Astrocyte of the cerebellum (primary cell): ENCODE measurements around the gene OPRL1.

Source experiments
- DNase-seq: peaks from one replicate; pipeline ENCODE4 v3.0.0-alpha.2; 2011; ENCODE audit warnings: low read depth
- H3K4me3 ChIP-seq: 2 replicates; pipeline ENCODE4 v1.5.1; 2011; ENCODE audit warnings: mild to moderate bottlenecking, low read depth, low read length, moderate library complexity
- in situ Hi-C: cut with HindIII; loops from 2 replicates; pipeline ENCODE4 v1.10.0; 2017; ENCODE audit warnings: low sequenced_read_pairs
- TF ChIP-seq, protein P1 (sequence below): IDR thresholded peaks from 2 replicates; pipeline ENCODE4 v1.5.1; 2012; ENCODE audit warnings: low read length, low read depth, moderate library complexity, mild to moderate bottlenecking; ENCODE audit errors: missing control alignments

The OPRL1 gene

DNA sequence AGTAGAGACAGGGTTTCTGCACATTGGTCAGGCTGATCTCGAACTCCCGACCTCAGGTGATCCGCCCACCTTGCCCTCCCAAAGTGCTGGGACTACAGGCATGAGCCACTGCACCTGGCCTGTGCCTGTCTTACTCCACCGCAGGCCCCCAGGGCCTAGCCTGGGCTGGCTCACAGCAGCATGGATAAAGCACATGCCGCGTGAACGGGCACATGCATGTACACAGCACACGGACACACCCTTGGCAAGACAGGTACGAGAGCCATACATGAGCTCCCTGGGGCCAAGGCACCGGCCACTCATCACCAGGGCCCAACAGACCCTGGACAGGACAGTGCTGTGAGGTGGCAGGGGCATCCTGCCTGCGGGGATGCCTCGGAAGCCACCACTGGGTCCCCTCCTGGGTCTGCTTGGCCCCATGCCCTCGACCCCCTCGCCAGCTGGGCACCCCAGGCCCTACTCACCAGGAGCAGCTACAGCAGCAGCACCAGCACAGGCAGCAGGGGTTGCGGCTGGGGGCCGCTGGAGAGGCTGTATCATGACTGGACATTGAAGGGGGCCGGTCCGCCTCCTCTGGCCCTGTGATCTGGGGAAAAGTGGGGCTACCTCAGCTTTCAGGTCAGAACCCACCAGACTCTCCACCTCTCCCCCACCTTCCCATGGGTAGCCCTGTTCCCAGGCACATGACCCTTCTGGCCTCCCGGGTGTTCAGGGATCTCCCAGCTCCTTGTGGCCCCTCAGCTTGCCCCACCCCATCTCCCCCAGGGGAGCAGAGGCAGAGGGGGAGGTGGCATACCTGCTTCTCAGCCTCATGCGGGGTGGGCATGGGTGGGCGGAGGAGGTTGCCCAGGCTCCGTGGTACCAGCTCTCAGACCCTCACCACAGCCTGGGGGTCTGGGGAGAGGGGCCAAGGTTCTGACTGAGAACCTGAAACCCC, 3.6 kb upstream of the OPRL1 start:
- no peak for DNase-seq
- no peak overlapping the region for H3K4me3 ChIP-seq
- in situ Hi-C loops = no loop called here
- TF ChIP-seq, protein P1, sequence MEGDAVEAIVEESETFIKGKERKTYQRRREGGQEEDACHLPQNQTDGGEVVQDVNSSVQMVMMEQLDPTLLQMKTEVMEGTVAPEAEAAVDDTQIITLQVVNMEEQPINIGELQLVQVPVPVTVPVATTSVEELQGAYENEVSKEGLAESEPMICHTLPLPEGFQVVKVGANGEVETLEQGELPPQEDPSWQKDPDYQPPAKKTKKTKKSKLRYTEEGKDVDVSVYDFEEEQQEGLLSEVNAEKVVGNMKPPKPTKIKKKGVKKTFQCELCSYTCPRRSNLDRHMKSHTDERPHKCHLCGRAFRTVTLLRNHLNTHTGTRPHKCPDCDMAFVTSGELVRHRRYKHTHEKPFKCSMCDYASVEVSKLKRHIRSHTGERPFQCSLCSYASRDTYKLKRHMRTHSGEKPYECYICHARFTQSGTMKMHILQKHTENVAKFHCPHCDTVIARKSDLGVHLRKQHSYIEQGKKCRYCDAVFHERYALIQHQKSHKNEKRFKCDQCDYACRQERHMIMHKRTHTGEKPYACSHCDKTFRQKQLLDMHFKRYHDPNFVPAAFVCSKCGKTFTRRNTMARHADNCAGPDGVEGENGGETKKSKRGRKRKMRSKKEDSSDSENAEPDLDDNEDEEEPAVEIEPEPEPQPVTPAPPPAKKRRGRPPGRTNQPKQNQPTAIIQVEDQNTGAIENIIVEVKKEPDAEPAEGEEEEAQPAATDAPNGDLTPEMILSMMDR = no peak

DNA sequence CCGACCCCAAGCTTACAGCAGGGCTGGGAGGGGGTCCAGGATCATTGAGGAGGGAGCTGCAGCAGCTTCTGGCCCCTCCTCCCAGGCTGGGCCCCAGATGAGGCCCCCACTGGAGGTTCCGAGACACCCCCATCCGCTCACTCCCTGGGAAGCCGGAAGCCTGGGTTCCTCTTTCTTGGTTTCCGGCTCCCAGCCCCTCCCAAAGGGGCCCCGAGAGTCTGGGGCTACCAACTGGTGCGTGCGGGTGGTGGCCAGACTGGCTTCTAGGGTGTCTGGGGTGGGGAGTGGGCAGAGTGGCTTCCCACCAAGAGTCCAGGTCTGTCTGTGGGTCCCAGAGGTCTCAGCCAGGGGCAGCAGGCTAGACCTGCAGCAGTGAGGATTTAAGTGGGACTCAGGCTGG, 2.8 kb upstream of the OPRL1 start:
- H3K4me3 ChIP-seq = no peak overlapping the region
- no peak for DNase-seq
- in situ Hi-C loops = no loop called here
- TF ChIP-seq, protein P1 = no peak

DNA sequence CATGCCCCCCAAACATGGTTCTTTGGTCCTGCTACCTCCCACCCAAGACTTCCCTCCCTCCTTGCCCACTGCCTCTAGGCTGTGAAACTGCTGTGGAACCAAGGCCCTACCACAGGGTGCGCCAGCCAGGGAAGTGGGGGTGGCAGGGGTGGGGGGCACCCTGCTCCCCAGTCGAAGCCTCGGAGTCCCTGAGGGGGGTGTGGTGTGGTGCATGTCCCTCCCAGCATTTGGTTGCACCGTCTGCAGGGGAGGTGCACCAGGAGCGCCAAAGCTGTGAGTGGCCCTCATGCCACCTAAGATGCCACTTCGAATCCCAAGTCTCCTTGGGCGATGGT, 2.4 kb upstream of the OPRL1 start:
- H3K4me3 ChIP-seq = no peak overlapping the region
- in situ Hi-C loops = no loop called here
- DNase-seq = no peak
- TF ChIP-seq, protein P1 = no peak

DNA sequence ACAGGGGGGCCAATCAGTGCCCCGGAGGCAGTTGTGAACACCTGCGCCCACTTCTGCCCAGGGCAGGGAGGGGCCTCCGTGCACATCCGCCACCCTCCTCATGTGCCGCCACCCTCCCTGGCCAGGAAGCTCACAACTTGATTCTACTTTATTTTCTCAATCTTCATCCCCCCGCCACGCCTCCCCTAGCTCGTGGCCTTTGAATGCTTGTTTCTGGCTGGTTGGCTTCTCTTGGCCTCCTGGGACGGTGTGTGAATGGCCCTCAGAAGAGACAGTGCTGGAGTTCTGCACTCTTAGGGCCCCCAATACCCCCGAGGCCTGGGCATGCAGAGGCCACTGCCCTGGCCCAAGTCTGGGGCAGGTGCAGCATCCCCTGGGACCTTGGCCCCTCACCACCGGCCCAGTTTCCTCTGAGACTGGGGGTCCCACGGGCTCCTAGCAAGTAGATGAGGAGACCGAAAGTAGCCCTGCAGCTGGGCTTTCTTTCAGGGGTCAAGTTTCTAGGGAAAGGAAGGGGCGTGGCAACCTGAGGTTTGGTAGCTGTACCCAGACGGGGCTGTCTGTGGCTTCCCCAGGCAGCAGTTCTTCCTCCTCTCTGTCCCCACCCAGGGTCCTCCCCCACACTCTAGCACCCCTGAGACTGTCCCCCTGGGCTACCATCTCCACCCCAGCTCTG, 1.9 kb upstream of the OPRL1 start:
- in situ Hi-C loops = no loop called here
- peak overlapping the region; percentile 60 for H3K4me3 ChIP-seq
- TF ChIP-seq, protein P1 = no peak
- no peak for DNase-seq

DNA sequence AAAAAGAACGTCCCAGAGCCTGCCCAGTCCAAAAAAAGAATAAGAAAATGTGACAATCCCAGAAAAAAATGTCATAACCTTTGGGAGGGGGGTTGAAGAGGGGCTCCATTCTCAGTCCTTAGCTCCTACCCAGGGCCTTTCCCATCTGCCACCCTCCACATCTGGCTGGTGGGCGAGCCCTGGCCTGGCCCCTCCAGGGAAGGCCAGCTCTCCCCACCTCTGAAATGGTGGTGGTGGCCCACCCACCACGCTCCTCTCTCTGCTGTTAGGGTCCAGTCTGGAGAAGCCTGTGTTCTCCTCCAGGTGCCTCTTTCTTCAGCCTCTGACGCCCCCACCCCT, 979 bp upstream of the OPRL1 start:
- TF ChIP-seq, protein P1 = no peak
- peak overlapping the region; percentile 60 for H3K4me3 ChIP-seq
- in situ Hi-C loops = no loop called here
- DNase-seq = no peak

DNA sequence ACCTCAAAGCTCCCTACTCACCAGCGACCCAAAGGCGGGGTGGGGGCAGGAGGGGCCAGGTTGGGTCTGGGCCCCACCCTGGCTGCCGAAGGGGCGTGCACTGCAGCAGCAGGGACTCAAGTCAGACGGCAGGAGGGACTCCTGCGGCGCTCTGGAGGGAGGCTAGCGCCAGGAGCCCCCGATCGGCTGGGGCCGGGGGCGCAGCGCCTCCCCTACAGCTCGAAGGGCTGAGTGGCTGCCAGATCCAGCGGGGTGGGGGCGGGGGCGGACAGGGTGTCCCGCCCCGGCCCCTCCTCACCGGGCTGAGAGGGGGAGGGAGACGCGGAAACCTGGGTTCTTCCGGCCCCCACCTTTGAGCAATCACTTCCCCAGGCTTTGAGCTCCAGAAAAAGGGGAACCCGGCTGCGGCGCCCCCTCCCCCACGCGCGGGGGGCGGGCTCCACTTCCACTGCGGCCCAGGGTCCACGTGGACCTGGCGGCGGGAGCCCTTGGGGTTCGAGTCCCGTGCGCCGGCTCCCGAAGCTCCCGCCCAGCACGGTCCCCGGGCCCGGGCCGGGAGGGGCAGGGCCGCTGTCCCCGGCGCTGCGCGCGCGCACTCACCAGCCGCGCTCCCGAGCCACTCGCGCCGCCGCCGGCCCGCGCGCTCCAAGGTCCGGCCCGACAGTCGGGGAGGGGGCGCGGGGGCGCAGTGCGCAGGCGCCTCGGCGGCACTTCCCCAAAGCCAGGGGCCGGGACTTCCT, 439 bp upstream of the OPRL1 start, which contains the start of gene RGS19:
RGS19 (minus strand) TSS at position 246 of the 740 bp plus-strand sequence. CDS start 2,632 bp downstream, outside the sequence.
- in situ Hi-C loops = no loop called here
- H3K4me3 ChIP-seq = peak within 1 kb of the TSS; percentile 60
- TF ChIP-seq, protein P1 = no peak
- DNase-seq = no peak
